B cell (primary cell): ENCODE results near the gene CCDC191. TPM values are rescaled to one million over a fixed set of nuclear protein-coding genes. Genes with fewer than 3 reads are reported as not detected.

Source experiments
- ATAC-seq: fragments of 200-7000 bp; cut with Tn5 transposase; one replicate; pipeline ENCODE4 v1.10.0; 2021; ENCODE audit warnings: low read depth, mild to moderate bottlenecking, moderate number of reproducible peaks, moderate library complexity
- CTCF ChIA-PET: fragments of 350-600 bp; sonication (Branson Sonifier 250); formaldehyde crosslinking; loops from one replicate; lab custom pipeline; 2021; ENCODE audit warnings: antibody characterized with exemption, inconsistent platforms; lab: Charles Lee
- POLR2A ChIA-PET: fragments of 350-600 bp; sonication (Branson Sonifier 250); formaldehyde crosslinking; loops from one replicate; lab custom pipeline; 2021; ENCODE audit warnings: antibody characterized with exemption; lab: Charles Lee
- DNase-seq: peaks from one replicate; pipeline ENCODE4 v3.0.0; 2013
- H2AFZ ChIP-seq: 2 replicates; pipeline ENCODE4 v1.6.1; 2012; ENCODE audit warnings: mild to moderate bottlenecking, low read depth, low read length; ENCODE audit not compliant: insufficient read depth, poor library complexity, severe bottlenecking
- H3K27ac ChIP-seq, 2 donors: 1 replicate in 1 of 2; 2 replicates in 1 of 2; pipeline ENCODE4 v1.5.1; 2012 to 2013; ENCODE audit warnings: low read length in 2 of 2, mild to moderate bottlenecking in 2 of 2, moderate library complexity in 1 of 2
- H3K27me3 ChIP-seq, 4 experiments: fragments of 200-600 bp in 1 of 4; sonication (generic) in 1 of 4; replicated peaks in 1 of 4; 1 replicate in 2 of 4; 2 replicates in 2 of 4; pipeline versions ENCODE4 v1.6.1 to v1.7.0; 2013 to 2016; ENCODE audit warnings: low read length in 3 of 4, mild to moderate bottlenecking in 2 of 4, mixed read lengths in 1 of 4, moderate library complexity in 1 of 4; ENCODE audit not compliant: insufficient read depth in 4 of 4, control insufficient read depth in 3 of 4; ENCODE audit errors: control extremely low read depth in 1 of 4
- H3K36me3 ChIP-seq, 2 experiments: replicated peaks in 1 of 2; 1 replicate in 1 of 2; 2 replicates in 1 of 2; pipeline versions ENCODE4 v1.6.1 to v1.7.1; 2013; ENCODE audit warnings: low read length in 1 of 2; ENCODE audit not compliant: insufficient read depth in 2 of 2, control insufficient read depth in 1 of 2; ENCODE audit errors: control extremely low read depth in 1 of 2, extremely low read depth in 1 of 2
- H3K4me1 ChIP-seq, 2 donors: fragments of 200-600 bp in 1 of 2; sonication (generic) in 1 of 2; 1 replicate in 1 of 2; 2 replicates in 1 of 2; pipeline versions ENCODE4 v1.5.1 to v1.6.1; 2013 to 2017; ENCODE audit warnings: low read length in 2 of 2; ENCODE audit not compliant: control insufficient read depth in 2 of 2, insufficient read depth in 2 of 2
- H3K4me2 ChIP-seq: replicated peaks from 2 replicates; pipeline ENCODE3; 2012; ENCODE audit warnings: mild to moderate bottlenecking, low read depth, low read length; ENCODE audit not compliant: poor library complexity, severe bottlenecking
- H3K4me3 ChIP-seq, 5 experiments: fragments of 200-600 bp in 1 of 5; sonication (generic) in 1 of 5; 1 replicate in 3 of 5; 2 replicates in 2 of 5; pipeline versions ENCODE4 v1.5.1 to v1.7.0; 2011 to 2016; ENCODE audit warnings: low read length in 4 of 5, mild to moderate bottlenecking in 4 of 5, low read depth in 2 of 5, control low read depth in 1 of 5, moderate library complexity in 1 of 5; ENCODE audit not compliant: insufficient read depth in 1 of 5; ENCODE audit errors: control extremely low read depth in 1 of 5, extremely low read depth in 1 of 5
- H3K79me2 ChIP-seq: fragments of 200-600 bp; sonication (generic); one replicate; pipeline ENCODE4 v1.6.0; 2016; ENCODE audit warnings: low read length; ENCODE audit not compliant: control insufficient read depth, insufficient read depth
- H3K9ac ChIP-seq: fragments of 200-600 bp; sonication (generic); 2 replicates; pipeline ENCODE4 v1.6.1; 2017; ENCODE audit warnings: mild to moderate bottlenecking, low read length, moderate library complexity
- H3K9me3 ChIP-seq, 3 donors: one replicate each; pipeline versions ENCODE4 v1.6.1 to v1.7.1; 2013; ENCODE audit warnings: low read length in 2 of 3; ENCODE audit not compliant: control insufficient read depth in 2 of 3, insufficient read depth in 1 of 3; ENCODE audit errors: control extremely low read depth in 1 of 3
- H4K20me1 ChIP-seq: 2 replicates; pipeline ENCODE4 v1.6.0; 2012; ENCODE audit warnings: mild to moderate bottlenecking, low read length; ENCODE audit not compliant: insufficient read depth, control insufficient read depth, poor library complexity, severe bottlenecking
- H3K27ac Mint-ChIP-seq: one replicate; pipeline ENCODE4 v1.8.0; 2021; ENCODE audit warnings: mixed read lengths
- H3K27me3 Mint-ChIP-seq: one replicate; pipeline ENCODE4 v1.8.0; 2021; ENCODE audit warnings: mixed read lengths
- H3K4me1 Mint-ChIP-seq: one replicate; pipeline ENCODE4 v1.8.0; 2021; ENCODE audit warnings: mixed read lengths
- H3K4me3 Mint-ChIP-seq: one replicate; pipeline ENCODE4 v1.8.0; 2021; ENCODE audit warnings: mixed read lengths
- H3K9me3 Mint-ChIP-seq: one replicate; pipeline ENCODE4 v1.8.0; 2022; ENCODE audit warnings: mixed read lengths; ENCODE audit not compliant: insufficient read depth
- CTCF ChIP-seq: fragments of 200-600 bp; IDR thresholded peaks from one replicate; pipeline ENCODE4 v1.8.0; 2022; ENCODE audit warnings: antibody characterized with exemption, mild to moderate bottlenecking
- EZH2 ChIP-seq: IDR thresholded peaks from 2 replicates; pipeline ENCODE4 v1.6.1; 2012; ENCODE audit warnings: borderline replicate concordance, low read depth, mild to moderate bottlenecking, moderate library complexity, low read length; ENCODE audit not compliant: insufficient read depth, poor library complexity, severe bottlenecking
- WGBS: methylation state at CpG from one replicate; pipeline ENCODE4 v1.1.5; 2013; ENCODE audit warnings: missing lambda C conversion rate; ENCODE audit not compliant: insufficient coverage; 5-methylcytosine and 5-hydroxymethylcytosine counted together
- intact Hi-C: fragments of 100-400 bp; cut with micrococcal nuclease; formaldehyde crosslinking; loops from one replicate; pipeline ENCODE4 v1.10.0; 2022
- polyA plus RNA-seq: library from polyadenylated mRNA; depleted of rRNA; stranded (reverse); fragments of >200 nt; gene quantifications from 2 replicates; pipeline ENCODE4 v1.2.3, GENCODE V29; 2012
- total RNA-seq, 2 donors: library from RNA; stranded (reverse); fragments of 120-200 nt in 1 of 2; gene quantifications; 1 replicate in 1 of 2; 2 replicates in 1 of 2; pipeline versions ENCODE4 v1.2.3 to v1.2.4, GENCODE V29; 2013 to 2022

Gene CCDC191
- total and polyA plus RNA-seq, 2 donors (not counting 1 experiment from before 2014, with no cell fraction given), result 26.7 to 47.9 TPM

GRCh38 chr3:114067804-114068203, 11.5 kb upstream of the CCDC191 start:
- Mint-ChIP-seq H3K9me3 (no peaks in the 10 kb centered on the region), H3K4me1 (peaks cover 5% of the 10 kb centered on the region), H3K27me3 (no peaks in the 10 kb centered on the region), H3K27ac (no peak overlapping the region), H3K4me3 (no peak overlapping the region)
- intact Hi-C loops, result no loop called here
- Histone ChIP-seq H3K4me1 (no peaks in the 10 kb centered on the region), H3K9ac (no peak overlapping the region), H3K4me3 (no peak overlapping the region), H3K27me3 (no peaks in the 10 kb centered on the region), H3K79me2 (peaks cover 66% of the 10 kb centered on the region), H3K4me2 (no peak overlapping the region), H2AFZ (no peak overlapping the region), H4K20me1 (peaks cover 43% of the 10 kb centered on the region), H3K9me3 (no peaks in the 10 kb centered on the region), H3K36me3 (peaks cover 4 to 76% of the 10 kb centered on the region in 2 experiments), H3K27ac (no peak overlapping the region)
- 94% methylated on average over 2 of the region's 4 CpGs for WGBS
- ChIA-PET CTCF (interaction anchor here (1.0 kb wide), 1 partner anchor 225 kb away, joined by 3 read pairs; no protein-coding TSS in a partner anchor), POLR2A (no interaction called here)
- ATAC-seq (no peak), DNase-seq (no peak)
- TF ChIP-seq CTCF, result no peak
- TF ChIP-seq EZH2, result no peak

- POLR2A ChIA-PET, result no interaction called here
- no peaks in the 10 kb centered on the region for H3K27me3 Mint-ChIP-seq
- Histone ChIP-seq H3K27me3 (no peaks in the 10 kb centered on the region), H3K4me2 (peak overlapping the region; percentile 32), H3K4me1 (peaks cover 33 to 41% of the 10 kb centered on the region in 2 donors), H2AFZ (no peak overlapping the region), H3K9ac (no peak overlapping the region), H3K4me3 (no peak overlapping the region), H4K20me1 (peaks cover 27% of the 10 kb centered on the region), H3K79me2 (peaks cover 89% of the 10 kb centered on the region), H3K36me3 (peaks cover 0 to 18% of the 10 kb centered on the region in 2 experiments), H3K27ac (peak overlapping the region in 1 of 2 donors; percentile 13), H3K9me3 (no peaks in the 10 kb centered on the region)
- no peak for DNase-seq
- H3K4me3 Mint-ChIP-seq, result peak overlapping the region; percentile 43
- peak overlapping the region; percentile 68 for H3K27ac Mint-ChIP-seq
- no peak for ATAC-seq
- intact Hi-C loops, result no loop called here
- TF ChIP-seq CTCF (no peak), EZH2 (no peak)
- 94% methylated on average over 5 of the region's 8 CpGs for WGBS
- H3K9me3 Mint-ChIP-seq, result no peaks in the 10 kb centered on the region
- H3K4me1 Mint-ChIP-seq, result peaks cover 61% of the 10 kb centered on the region
- CTCF ChIA-PET, result no interaction called here
These were observed 4.8 kb upstream of the CCDC191 start for GRCh38 chr3:114060906-114061655.
